Body of pancreas (tissue), 4 donors: Measurements from ENCODE around the gene EEF1G. TPM values are rescaled to one million over a fixed set of nuclear protein-coding genes. Genes with fewer than 3 reads are reported as not detected.

ENCODE experiments used
- ATAC-seq: fragments of 150-250 bp; one replicate; pipeline ENCODE4 v1.9.1; 2016
- DNase-seq, 4 donors: peaks; one replicate each; pipeline ENCODE4 v3.0.0-alpha.2; 2019
- H3K27ac ChIP-seq, 4 donors: fragments of 200-600 bp; sonication (generic); 1 replicate in 3 of 4; 2 replicates in 1 of 4; pipeline versions ENCODE4 v1.5.1 to v1.6.1; 2016 to 2019; ENCODE audit warnings: mild to moderate bottlenecking in 1 of 4, mixed read lengths in 1 of 4, moderate library complexity in 1 of 4
- H3K27me3 ChIP-seq, 2 donors: fragments of 200-600 bp; sonication (generic); one replicate each; pipeline ENCODE4 v1.6.0; 2016; ENCODE audit warnings: mild to moderate bottlenecking in 1 of 2
- H3K36me3 ChIP-seq, 2 donors: fragments of 200-600 bp; sonication (generic); replicated peaks in 1 of 2; 2 replicates each; pipeline ENCODE4 v1.5.1; 2016; ENCODE audit warnings: low read depth in 2 of 2; ENCODE audit not compliant: insufficient read depth in 1 of 2
- H3K4me1 ChIP-seq: fragments of 200-600 bp; sonication (generic); one replicate; pipeline ENCODE4 v1.6.0; 2016
- H3K4me3 ChIP-seq, 2 donors: fragments of 200-600 bp; sonication (generic); 1 replicate in 1 of 2; 2 replicates in 1 of 2; pipeline ENCODE4 v1.5.1; 2016 to 2019
- H3K9me3 ChIP-seq, 3 donors: fragments of 200-600 bp; sonication (generic); 1 replicate in 2 of 3; 2 replicates in 1 of 3; pipeline ENCODE4 v1.5.1; 2016
- CTCF ChIP-seq, 7 experiments: fragments of 450-650 bp in 4 of 7; fragments of 200-600 bp in 3 of 7; sonication (generic) in 3 of 7; IDR thresholded peaks; one replicate each; pipeline ENCODE4 v1.5.1; 2016 to 2019; ENCODE audit warnings: antibody characterized with exemption in 7 of 7
- POLR2A ChIP-seq, 3 donors: fragments of 450-650 bp; IDR thresholded peaks; one replicate each; pipeline ENCODE4 v1.6.1; 2016; ENCODE audit warnings: antibody characterized with exemption in 3 of 3, mild to moderate bottlenecking in 2 of 3
- WGBS, 2 donors: methylation state at CpG; one replicate each; pipeline ENCODE4 v1.1.5; 2017; 5-methylcytosine and 5-hydroxymethylcytosine counted together
- intact Hi-C: fragments of 100-400 bp; cut with DNase I; formaldehyde crosslinking; loops from one replicate; pipeline ENCODE4 v1.15.1; 2023
- total RNA-seq, 2 donors: library from RNA; depleted of rRNA; stranded (reverse); fragments of >200 nt; gene quantifications; one replicate each; pipeline ENCODE4 v1.1.0, GENCODE V29; 2016

The EEF1G gene
- total RNA-seq, 2 donors from 2014 or later: 893 to 1,161 TPM

- Histone ChIP-seq H3K4me1 (peaks cover 92% of the 10 kb centered on the region), H3K36me3 (no peaks in the 10 kb centered on the region), H3K27ac (peak overlapping the region; percentile 8 to 93 (median 86)), H3K27me3 (no peaks in the 10 kb centered on the region), H3K4me3 (no peak overlapping the region), H3K9me3 (no peaks in the 10 kb centered on the region)
- intact Hi-C loops: loop anchor here (5.0 kb wide), 1 partner anchor 117 kb away; no protein-coding TSS in a partner anchor
- TF ChIP-seq POLR2A (IDR thresholded peaks at IDR 0.05) (no peak), CTCF (IDR thresholded peaks at IDR 0.05) (no peak)
- ATAC-seq: no peak
- DNase-seq: peak in 1 of 4 donors; percentile 16
- WGBS, 2 donors: 62 to 64% methylated on average over 16 to 20 of the region's 22 CpGs
Observed at GRCh38 chr11:62543680-62544444, 29.8 kb downstream of the EEF1G start.

GRCh38 chr11:62542750-62543567, 30.7 kb downstream of the EEF1G start:
- peak; percentile 35 for ATAC-seq
- Histone ChIP-seq H3K9me3 (no peaks in the 10 kb centered on the region), H3K27ac (peak overlapping the region in 3 of 4 donors; percentile 37 to 93 (median 86)), H3K4me3 (no peak overlapping the region), H3K27me3 (no peaks in the 10 kb centered on the region), H3K4me1 (peaks cover 88% of the 10 kb centered on the region), H3K36me3 (no peaks in the 10 kb centered on the region)
- peak; percentile 63 to 70 (median 69) for DNase-seq
- intact Hi-C loops: loop anchor here (5.0 kb wide), 1 partner anchor 116 kb away; no protein-coding TSS in a partner anchor
- TF ChIP-seq CTCF (IDR thresholded peaks at IDR 0.05) (peak; percentile 84 to 99 (median 95)), POLR2A (IDR thresholded peaks at IDR 0.05) (peak in 1 of 3 donors; percentile 13)
- WGBS, 2 donors: 4 to 20% methylated on average over 5 to 23 of the region's 30 CpGs

- DNase-seq (no peak), ATAC-seq (no peak)
- TF ChIP-seq POLR2A (IDR thresholded peaks at IDR 0.05) (no peak), CTCF (IDR thresholded peaks at IDR 0.05) (no peak)
- no peaks in the 10 kb centered on the region for H3K36me3 ChIP-seq
- H3K27me3 ChIP-seq: no peaks in the 10 kb centered on the region
- peak overlapping the region in 3 of 4 donors; percentile 37 to 93 (median 86) for H3K27ac ChIP-seq
- peaks cover 81% of the 10 kb centered on the region for H3K4me1 ChIP-seq
- H3K9me3 ChIP-seq: no peaks in the 10 kb centered on the region
- 54 to 64% methylated on average over 5 to 6 of the region's 6 CpGs for WGBS, 2 donors
- intact Hi-C loops: loop anchor here (5.0 kb wide), 1 partner anchor 115 kb away; no protein-coding TSS in a partner anchor
- H3K4me3 ChIP-seq: no peak overlapping the region
Observed at GRCh38 chr11:62542111-62542745, 31.5 kb downstream of the EEF1G start.

- Histone ChIP-seq H3K27me3 (no peaks in the 10 kb centered on the region), H3K4me1 (peaks cover 69% of the 10 kb centered on the region), H3K4me3 (no peak overlapping the region), H3K36me3 (no peaks in the 10 kb centered on the region), H3K9me3 (no peaks in the 10 kb centered on the region), H3K27ac (peak overlapping the region in 2 of 4 donors; percentile 6 to 50)
- 66 to 76% methylated on average over 12 to 16 of the region's 16 CpGs for WGBS, 2 donors
- ATAC-seq: no peak
- intact Hi-C loops: loop anchor here (5.0 kb wide), 1 partner anchor 114 kb away; no protein-coding TSS in a partner anchor
- TF ChIP-seq POLR2A (IDR thresholded peaks at IDR 0.05): no peak
- no peak for TF ChIP-seq CTCF (IDR thresholded peaks at IDR 0.05)
- no peak for DNase-seq
Observed at GRCh38 chr11:62540804-62541701, 32.6 kb downstream of the EEF1G start.
